Measurements from ENCODE around the gene PTPN14.

Gene PTPN14

DNA sequence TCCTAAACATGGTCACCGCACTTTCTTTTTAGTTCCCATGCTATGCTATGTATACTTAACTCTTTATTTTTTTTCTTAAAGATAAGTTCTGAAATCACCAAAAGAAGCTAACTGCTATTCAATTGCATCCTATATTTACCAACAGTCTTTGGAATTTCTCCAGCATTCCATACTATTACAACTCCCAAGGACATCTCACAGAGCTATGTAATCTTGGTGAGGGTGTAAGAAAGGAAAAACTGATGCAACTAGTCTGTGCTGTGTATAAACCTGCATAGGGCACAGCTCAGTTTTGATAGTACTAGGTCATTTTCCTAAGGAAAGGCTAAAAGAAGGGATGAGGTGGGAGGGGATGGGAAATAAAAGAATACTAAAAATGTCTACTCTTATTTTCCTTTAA, 78.0 kb downstream of the PTPN14 start:
- Histone ChIP-seq H3K9ac (ENCODE audit: low read depth, low read length) (no peak overlapping the region; the same call in 1 of the 2 replicates), H3K4me1 (ENCODE audit: insufficient read depth, low read length) (peaks cover 75% of the 10 kb centered on the region), H3K27ac (ENCODE audit: low read depth, low read length) (peak overlapping the region; percentile 7; the same call in 1 of the 2 replicates), H3K36me3 (ENCODE audit: insufficient read depth, low read length) (no peaks in the 10 kb centered on the region), H3K9me3 (ENCODE audit: insufficient read depth, low read depth, low read length) (no peaks in the 10 kb centered on the region), H3K27me3 (ENCODE audit: insufficient read depth, low read length) (no peaks in the 10 kb centered on the region), H3K4me3 (ENCODE audit: low read length) (no peak overlapping the region)
- 90% methylated on average over 1 of the region's 1 CpG for WGBS

DNA sequence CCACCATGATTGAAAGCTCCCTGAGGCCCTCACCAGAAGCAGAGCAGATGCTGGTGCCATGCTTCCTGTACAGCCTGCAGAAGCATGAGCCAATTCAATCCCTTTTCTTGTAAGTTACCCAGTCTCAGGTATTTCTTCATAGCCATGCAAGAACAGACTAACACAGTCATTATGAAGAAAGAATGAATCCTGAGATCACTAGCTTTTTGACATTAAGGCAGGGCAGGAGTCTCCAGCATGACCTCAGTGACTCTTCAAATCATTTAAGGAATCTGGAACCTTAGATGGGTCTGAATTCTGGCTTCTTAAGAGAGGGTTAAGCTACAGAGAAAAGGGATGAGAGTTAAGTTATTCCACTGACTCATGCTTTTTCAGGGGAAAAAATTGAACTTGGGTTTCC, 79.0 kb downstream of the PTPN14 start:
- no peak overlapping the region for H3K9ac ChIP-seq (ENCODE audit: low read depth, low read length)
- no peak overlapping the region for H3K27ac ChIP-seq (ENCODE audit: low read depth, low read length)
- H3K4me1 ChIP-seq (ENCODE audit: insufficient read depth, low read length), result peaks cover 73% of the 10 kb centered on the region
- H3K36me3 ChIP-seq (ENCODE audit: insufficient read depth, low read length), result no peaks in the 10 kb centered on the region
- no peak overlapping the region for H3K4me3 ChIP-seq (ENCODE audit: low read length)
- no peaks in the 10 kb centered on the region for H3K27me3 ChIP-seq (ENCODE audit: insufficient read depth, low read length)
- no peaks in the 10 kb centered on the region for H3K9me3 ChIP-seq (ENCODE audit: insufficient read depth, low read depth, low read length)

DNA sequence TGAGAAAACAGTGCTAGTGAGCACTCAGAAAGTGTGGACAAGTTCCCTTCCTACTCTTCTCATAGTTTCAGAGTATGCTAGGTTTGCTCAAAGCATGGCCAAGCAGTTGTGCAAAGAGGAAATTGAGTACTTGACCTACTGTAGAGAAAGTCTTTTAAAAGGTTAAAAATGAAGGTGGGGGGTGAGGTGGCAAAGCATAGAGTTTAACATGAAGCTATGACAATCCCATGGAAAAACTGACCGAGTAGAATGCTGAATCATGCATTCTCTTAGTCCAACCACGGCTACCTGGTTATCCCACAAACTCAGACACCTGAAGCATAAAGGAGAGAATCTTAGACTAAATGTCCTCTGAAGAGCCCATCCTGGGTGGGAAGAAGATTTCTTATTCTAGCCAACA, 79.9 kb downstream of the PTPN14 start:
- WGBS, result 50% methylated on average over 2 of the region's 2 CpGs
- no peaks in the 10 kb centered on the region for H3K27me3 ChIP-seq (ENCODE audit: insufficient read depth, low read length)
- peak overlapping the region; percentile 1; the same call in 1 of the 2 replicates for H3K27ac ChIP-seq (ENCODE audit: low read depth, low read length)
- no peak overlapping the region for H3K4me3 ChIP-seq (ENCODE audit: low read length)
- no peaks in the 10 kb centered on the region for H3K9me3 ChIP-seq (ENCODE audit: insufficient read depth, low read depth, low read length)
- H3K36me3 ChIP-seq (ENCODE audit: insufficient read depth, low read length), result no peaks in the 10 kb centered on the region
- no peak overlapping the region for H3K9ac ChIP-seq (ENCODE audit: low read depth, low read length)
- peaks cover 71% of the 10 kb centered on the region for H3K4me1 ChIP-seq (ENCODE audit: insufficient read depth, low read length)

DNA sequence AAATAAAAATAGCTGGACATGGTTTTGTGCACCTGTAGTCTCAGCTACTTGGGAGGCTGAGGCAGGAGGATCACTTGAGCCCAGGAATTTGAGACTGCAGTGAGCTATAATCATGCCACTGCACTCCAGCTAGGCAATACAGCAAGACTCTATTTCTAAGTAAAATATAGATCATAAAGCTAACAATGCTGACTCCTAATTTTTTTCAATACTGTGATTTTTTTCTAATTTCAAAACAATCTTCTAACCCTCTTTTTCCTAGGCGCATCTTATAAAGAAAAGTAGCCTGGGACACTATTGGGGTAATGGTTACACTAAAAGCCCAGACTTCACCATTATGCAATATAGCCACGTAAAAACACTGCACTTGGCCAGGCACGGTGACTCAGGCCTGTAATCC, 81.3 kb downstream of the PTPN14 start:
- Histone ChIP-seq H3K36me3 (ENCODE audit: insufficient read depth, low read length) (no peaks in the 10 kb centered on the region), H3K9ac (ENCODE audit: low read depth, low read length) (no peak overlapping the region), H3K4me3 (ENCODE audit: low read length) (no peak overlapping the region), H3K9me3 (ENCODE audit: insufficient read depth, low read depth, low read length) (no peaks in the 10 kb centered on the region), H3K27ac (ENCODE audit: low read depth, low read length) (no peak overlapping the region), H3K27me3 (ENCODE audit: insufficient read depth, low read length) (no peaks in the 10 kb centered on the region), H3K4me1 (ENCODE audit: insufficient read depth, low read length) (peaks cover 58% of the 10 kb centered on the region)
- 98% methylated on average over 3 of the region's 3 CpGs for WGBS

DNA sequence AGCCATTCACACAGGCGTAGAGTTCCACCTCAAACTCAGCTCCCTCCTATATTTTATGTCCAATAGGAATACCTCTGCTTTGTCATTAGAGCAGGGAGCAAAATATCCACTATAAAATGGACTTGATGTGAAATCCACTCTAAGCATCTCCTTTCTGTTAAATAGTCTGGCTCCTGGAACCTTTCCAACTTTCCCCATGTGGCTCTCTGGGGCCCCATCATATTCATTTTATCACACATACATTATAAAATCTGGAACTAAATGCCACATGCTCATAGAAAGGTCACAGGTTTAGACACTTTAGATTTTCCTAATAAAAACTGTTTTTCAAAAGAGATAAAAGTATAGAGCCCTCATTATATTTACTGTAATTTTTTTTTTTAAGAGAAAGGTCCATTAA, 82.1 kb downstream of the PTPN14 start:
- H3K9me3 ChIP-seq (ENCODE audit: insufficient read depth, low read depth, low read length), result no peaks in the 10 kb centered on the region
- peaks cover 50% of the 10 kb centered on the region for H3K4me1 ChIP-seq (ENCODE audit: insufficient read depth, low read length)
- H3K9ac ChIP-seq (ENCODE audit: low read depth, low read length), result no peak overlapping the region

DNA sequence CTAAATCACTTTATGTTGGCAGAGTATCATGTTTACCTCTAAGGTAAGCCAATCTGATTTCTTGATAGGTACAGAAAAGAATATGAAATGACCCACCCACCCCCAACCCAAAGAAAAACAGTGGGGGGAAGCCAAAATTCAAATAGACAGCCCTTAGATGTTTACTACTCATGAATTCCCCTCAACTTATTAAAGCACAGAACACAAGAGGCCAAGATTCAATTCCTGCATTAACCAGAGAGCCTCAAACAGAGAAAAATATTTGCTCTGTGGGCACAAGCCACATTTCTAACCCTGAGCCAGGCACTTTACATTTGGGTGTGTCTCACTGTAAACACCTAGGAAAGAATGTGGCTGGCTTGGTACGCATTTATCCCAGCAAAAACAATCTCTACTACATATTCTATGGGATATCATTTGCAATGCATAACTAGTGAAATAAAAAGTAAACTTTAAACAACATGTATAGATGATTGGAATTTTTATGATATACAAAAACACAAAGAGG, 84.3 kb downstream of the PTPN14 start:
- WGBS, result no CpG with 5 or more reads among the region's 1 CpG
- Histone ChIP-seq H3K4me1 (ENCODE audit: insufficient read depth, low read length) (peaks cover 34% of the 10 kb centered on the region), H3K9ac (ENCODE audit: low read depth, low read length) (no peak overlapping the region), H3K36me3 (ENCODE audit: insufficient read depth, low read length) (peaks cover 9% of the 10 kb centered on the region; the same call in 1 of the 2 replicates), H3K9me3 (ENCODE audit: insufficient read depth, low read depth, low read length) (no peaks in the 10 kb centered on the region), H3K27ac (ENCODE audit: low read depth, low read length) (no peak overlapping the region), H3K27me3 (ENCODE audit: insufficient read depth, low read length) (no peaks in the 10 kb centered on the region), H3K4me3 (ENCODE audit: low read length) (no peak overlapping the region)

More for the DNA sequence above, 82.1 kb downstream of the PTPN14 start:
- 90% methylated on average over 1 of the region's 1 CpG for WGBS
- H3K27ac ChIP-seq (ENCODE audit: low read depth, low read length), result no peak overlapping the region
- no peaks in the 10 kb centered on the region for H3K27me3 ChIP-seq (ENCODE audit: insufficient read depth, low read length)
- no peak overlapping the region for H3K4me3 ChIP-seq (ENCODE audit: low read length)
- peaks cover 5% of the 10 kb centered on the region; the same call in 1 of the 2 replicates for H3K36me3 ChIP-seq (ENCODE audit: insufficient read depth, low read length)

DNA sequence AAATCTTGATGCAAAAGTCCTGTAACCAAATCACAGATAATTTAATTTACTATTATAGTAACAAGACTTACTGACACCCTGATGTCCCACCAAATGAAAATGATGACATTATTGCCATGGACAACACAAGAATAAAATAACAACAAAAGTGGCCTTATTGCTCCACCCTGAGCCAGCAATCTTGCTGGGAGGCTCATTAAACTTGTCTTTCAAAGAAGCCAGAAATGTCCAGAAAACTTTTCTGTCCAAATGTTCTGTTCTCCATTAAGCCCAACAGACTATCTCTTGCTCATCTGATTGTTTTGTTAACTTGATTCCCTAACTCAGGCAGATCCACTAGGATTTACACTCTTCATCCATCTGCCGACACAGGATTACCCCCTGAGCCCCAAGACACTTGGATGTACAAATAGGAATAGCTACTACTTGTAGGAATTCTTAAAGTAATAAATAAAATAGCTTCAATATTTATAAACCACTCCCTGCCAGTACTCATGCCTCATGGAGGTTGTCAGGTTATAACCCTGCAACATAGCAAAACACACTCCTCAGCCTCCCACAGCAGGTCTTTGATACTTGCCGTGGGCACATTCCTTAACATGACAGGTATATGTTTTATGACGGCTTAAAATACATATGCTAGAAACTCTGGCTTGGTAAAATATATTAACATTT, 84.9 kb downstream of the PTPN14 start:
- H3K4me3 ChIP-seq (ENCODE audit: low read length), result no peak overlapping the region
- no peak overlapping the region for H3K9ac ChIP-seq (ENCODE audit: low read depth, low read length)
- peaks cover 9% of the 10 kb centered on the region; the same call in 1 of the 2 replicates for H3K36me3 ChIP-seq (ENCODE audit: insufficient read depth, low read length)
- H3K9me3 ChIP-seq (ENCODE audit: insufficient read depth, low read depth, low read length), result no peaks in the 10 kb centered on the region
- 100% methylated on average over 1 of the region's 3 CpGs for WGBS
- H3K27me3 ChIP-seq (ENCODE audit: insufficient read depth, low read length), result no peaks in the 10 kb centered on the region
- peaks cover 28% of the 10 kb centered on the region for H3K4me1 ChIP-seq (ENCODE audit: insufficient read depth, low read length)
- H3K27ac ChIP-seq (ENCODE audit: low read depth, low read length), result no peak overlapping the region

DNA sequence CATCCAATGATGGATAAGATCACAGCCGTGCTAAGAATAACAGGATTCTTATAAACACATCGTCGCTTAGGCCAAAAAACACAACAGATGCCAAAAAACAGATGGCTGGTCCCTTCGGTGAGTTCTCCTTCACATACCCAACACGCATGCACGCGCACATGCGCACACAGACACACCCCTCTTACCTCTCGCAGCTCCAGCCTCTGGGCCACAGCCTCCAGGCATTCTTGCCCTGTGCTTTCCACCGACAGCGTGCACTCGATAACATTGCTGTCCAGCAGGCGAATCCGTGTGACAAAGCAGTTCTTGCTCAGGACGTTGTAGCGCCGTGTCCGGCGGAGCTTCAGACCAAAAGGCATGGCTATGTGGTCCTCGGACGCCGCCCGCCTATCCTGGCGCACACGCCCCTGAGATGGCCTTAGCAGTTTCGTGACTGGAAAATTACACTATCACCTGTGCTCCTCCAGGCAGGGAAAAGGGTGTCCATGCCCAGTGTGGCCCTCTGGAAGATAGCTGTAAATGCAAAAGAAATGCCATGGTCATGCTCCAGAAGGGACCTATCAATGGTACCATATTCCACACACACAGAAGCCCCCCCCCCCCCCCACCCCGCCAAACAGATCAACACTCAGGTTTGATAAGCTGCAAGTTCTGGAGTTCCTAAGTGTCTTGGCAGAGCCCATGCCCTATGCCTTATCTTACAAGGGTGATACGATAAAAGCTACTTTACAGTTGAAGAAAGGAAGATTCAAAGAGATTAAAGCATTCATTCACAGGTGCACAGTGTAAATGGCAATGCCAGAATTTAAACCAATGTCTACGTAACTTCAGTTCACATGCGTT, 86.7 kb downstream of the PTPN14 start:
- Histone ChIP-seq H3K36me3 (ENCODE audit: insufficient read depth, low read length) (peaks cover 9% of the 10 kb centered on the region; the same call in 1 of the 2 replicates), H3K9ac (ENCODE audit: low read depth, low read length) (no peak overlapping the region), H3K4me1 (ENCODE audit: insufficient read depth, low read length) (peaks cover 34% of the 10 kb centered on the region), H3K27ac (ENCODE audit: low read depth, low read length) (no peak overlapping the region), H3K4me3 (ENCODE audit: low read length) (no peak overlapping the region), H3K27me3 (ENCODE audit: insufficient read depth, low read length) (no peaks in the 10 kb centered on the region), H3K9me3 (ENCODE audit: insufficient read depth, low read depth, low read length) (no peaks in the 10 kb centered on the region)
- 96% methylated on average over 29 of the region's 30 CpGs for WGBS

DNA sequence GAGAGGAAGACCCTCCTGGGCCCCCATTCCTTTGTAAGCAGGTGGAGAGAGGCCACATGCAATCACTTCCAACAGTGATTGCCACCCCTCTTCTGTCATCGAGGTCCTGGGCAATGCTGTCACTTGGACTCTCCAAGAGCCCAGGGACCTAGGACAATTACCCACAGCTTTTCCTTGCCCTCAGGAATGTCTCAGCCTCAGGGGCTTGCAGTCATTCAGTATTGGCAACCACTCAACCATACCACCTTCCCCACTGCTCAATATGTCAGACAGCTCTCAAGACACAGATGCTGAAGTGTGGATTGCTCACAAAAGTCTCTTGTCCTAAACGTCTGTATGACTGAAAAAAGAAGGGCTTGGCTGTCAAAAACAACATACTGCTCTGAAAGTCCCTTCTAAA, 87.8 kb downstream of the PTPN14 start:
- H3K4me3 ChIP-seq (ENCODE audit: low read length), result no peak overlapping the region
- no peaks in the 10 kb centered on the region for H3K9me3 ChIP-seq (ENCODE audit: insufficient read depth, low read depth, low read length)
- H3K4me1 ChIP-seq (ENCODE audit: insufficient read depth, low read length), result peaks cover 32% of the 10 kb centered on the region
- no peaks in the 10 kb centered on the region for H3K27me3 ChIP-seq (ENCODE audit: insufficient read depth, low read length)
- H3K27ac ChIP-seq (ENCODE audit: low read depth, low read length), result no peak overlapping the region
- peaks cover 9% of the 10 kb centered on the region; the same call in 1 of the 2 replicates for H3K36me3 ChIP-seq (ENCODE audit: insufficient read depth, low read length)
- 68% methylated on average over 2 of the region's 2 CpGs for WGBS
- H3K9ac ChIP-seq (ENCODE audit: low read depth, low read length), result no peak overlapping the region

DNA sequence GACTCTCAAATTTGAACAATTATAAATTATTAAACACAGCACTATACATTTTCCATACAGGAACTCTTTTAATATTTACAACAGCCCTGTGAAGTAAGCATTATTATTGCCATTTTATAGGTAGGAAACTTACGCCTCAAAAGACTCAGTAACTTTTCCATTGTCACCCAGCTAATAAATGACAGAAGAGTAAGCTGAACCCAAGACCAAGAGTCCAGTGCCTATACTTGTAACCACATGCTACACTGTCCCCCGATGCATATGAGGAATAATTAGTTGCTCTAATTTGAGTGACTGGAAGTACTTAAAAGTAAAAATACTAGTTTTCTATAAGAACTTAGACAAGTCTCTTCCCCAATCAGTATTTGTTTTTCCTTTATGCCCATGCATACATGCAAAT, 88.5 kb downstream of the PTPN14 start:
- Histone ChIP-seq H3K4me3 (ENCODE audit: low read length) (no peak overlapping the region), H3K9ac (ENCODE audit: low read depth, low read length) (no peak overlapping the region), H3K36me3 (ENCODE audit: insufficient read depth, low read length) (peaks cover 9% of the 10 kb centered on the region; the same call in 1 of the 2 replicates), H3K27ac (ENCODE audit: low read depth, low read length) (no peak overlapping the region), H3K4me1 (ENCODE audit: insufficient read depth, low read length) (peaks cover 33% of the 10 kb centered on the region), H3K9me3 (ENCODE audit: insufficient read depth, low read depth, low read length) (no peaks in the 10 kb centered on the region), H3K27me3 (ENCODE audit: insufficient read depth, low read length) (no peaks in the 10 kb centered on the region)
- WGBS, result 88% methylated on average over 2 of the region's 2 CpGs

DNA sequence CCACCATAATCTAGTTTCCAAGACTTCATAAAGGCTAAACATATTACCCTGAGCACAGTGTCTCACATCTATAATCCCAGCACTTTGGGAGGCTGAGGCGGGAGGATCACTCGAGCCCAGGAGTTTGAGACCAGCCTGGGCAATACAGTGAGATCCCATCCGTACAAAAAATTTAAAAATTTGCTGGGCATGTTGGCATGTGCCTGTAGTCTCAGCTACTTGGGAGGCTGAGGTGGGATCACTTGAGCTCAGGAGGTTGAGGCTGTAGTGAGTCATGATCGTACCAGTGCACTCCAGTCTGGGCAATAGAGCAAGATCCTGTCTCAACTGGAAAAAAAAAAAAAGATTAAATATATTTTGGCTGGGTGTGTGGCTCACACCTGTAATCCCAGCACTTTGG, 90.1 kb downstream of the PTPN14 start:
- no peak overlapping the region for H3K4me3 ChIP-seq (ENCODE audit: low read length)
- H3K27ac ChIP-seq (ENCODE audit: low read depth, low read length), result no peak overlapping the region
- peaks cover 9% of the 10 kb centered on the region; the same call in 1 of the 2 replicates for H3K36me3 ChIP-seq (ENCODE audit: insufficient read depth, low read length)
- H3K4me1 ChIP-seq (ENCODE audit: insufficient read depth, low read length), result peaks cover 25% of the 10 kb centered on the region
- no peak overlapping the region for H3K9ac ChIP-seq (ENCODE audit: low read depth, low read length)
- H3K27me3 ChIP-seq (ENCODE audit: insufficient read depth, low read length), result no peaks in the 10 kb centered on the region
- WGBS, result 93% methylated on average over 4 of the region's 4 CpGs
- no peaks in the 10 kb centered on the region for H3K9me3 ChIP-seq (ENCODE audit: insufficient read depth, low read depth, low read length)
